NK-92 (cell line): ENCODE data around the gene A4GALT.
"Not testable (repeated sequence)": the region's sequence is repeated elsewhere in the genome, so short reads cannot be mapped to it uniquely, and the experiment has no call there.

Experiments used
- DNase-seq: peaks from one replicate; lab custom pipeline; 2025; ENCODE audit not compliant: unreplicated experiment; lab: John Stamatoyannopoulos, UW

The A4GALT gene, protein sequence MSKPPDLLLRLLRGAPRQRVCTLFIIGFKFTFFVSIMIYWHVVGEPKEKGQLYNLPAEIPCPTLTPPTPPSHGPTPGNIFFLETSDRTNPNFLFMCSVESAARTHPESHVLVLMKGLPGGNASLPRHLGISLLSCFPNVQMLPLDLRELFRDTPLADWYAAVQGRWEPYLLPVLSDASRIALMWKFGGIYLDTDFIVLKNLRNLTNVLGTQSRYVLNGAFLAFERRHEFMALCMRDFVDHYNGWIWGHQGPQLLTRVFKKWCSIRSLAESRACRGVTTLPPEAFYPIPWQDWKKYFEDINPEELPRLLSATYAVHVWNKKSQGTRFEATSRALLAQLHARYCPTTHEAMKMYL

DNA sequence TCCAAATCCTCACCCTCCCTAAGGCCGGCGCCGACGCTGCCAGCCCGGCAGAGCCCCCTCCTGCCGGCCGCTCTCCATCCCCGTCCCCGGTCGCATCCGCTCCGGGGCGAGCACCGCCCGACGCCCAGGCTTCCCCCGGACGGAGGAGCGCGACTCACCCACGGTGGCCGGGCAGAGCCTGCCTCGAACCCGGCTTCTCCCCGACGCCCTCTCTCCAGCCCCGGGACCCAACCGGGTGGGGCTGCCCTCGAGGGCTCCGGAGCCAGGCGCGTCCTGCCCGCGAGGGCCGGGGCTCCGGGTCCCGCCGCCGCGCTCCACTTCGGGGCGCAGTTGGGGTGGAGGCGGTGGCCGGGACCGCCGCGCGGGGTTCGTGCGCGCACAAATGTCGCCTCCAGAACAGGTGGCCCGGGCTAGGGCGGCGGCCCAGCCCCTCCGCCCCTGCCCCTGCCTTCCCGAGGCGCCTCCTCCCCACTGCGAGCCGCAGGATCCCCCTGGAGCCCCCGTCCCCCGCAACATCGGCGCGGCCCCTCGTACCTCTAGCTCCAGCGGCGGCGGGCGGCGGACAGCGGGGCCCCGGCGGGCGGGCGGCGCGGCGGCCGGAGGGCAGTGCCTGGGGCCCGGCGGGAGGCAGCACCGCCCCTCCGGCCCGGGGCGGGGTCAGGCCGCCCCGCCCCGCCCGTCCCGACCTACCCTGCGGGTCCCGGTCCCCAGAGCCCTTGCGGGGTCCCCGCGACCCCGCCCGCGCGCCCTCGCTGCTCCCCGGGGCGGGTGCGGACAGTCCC, at the start of gene A4GALT:
Gene A4GALT (minus strand): TSS at position 608 of the 782 bp plus-strand sequence. CDS start 26,919 bp downstream, outside the sequence.
- DNase-seq: no peak

DNA sequence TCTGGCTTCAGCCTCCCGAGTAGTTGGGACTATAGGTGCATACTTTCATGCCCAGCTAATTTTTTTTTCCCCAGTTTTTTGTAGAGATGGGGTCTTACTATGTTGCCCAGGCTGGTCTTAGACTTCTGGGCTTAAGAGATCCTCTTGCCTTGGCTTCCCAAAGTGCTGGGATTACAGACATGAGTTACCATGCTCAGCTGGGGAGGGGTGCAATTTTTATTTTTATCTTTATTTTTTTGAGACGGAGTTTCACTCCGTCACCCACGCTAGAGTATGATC, 49.7 kb upstream of the A4GALT start:
- DNase-seq: no peak

DNA sequence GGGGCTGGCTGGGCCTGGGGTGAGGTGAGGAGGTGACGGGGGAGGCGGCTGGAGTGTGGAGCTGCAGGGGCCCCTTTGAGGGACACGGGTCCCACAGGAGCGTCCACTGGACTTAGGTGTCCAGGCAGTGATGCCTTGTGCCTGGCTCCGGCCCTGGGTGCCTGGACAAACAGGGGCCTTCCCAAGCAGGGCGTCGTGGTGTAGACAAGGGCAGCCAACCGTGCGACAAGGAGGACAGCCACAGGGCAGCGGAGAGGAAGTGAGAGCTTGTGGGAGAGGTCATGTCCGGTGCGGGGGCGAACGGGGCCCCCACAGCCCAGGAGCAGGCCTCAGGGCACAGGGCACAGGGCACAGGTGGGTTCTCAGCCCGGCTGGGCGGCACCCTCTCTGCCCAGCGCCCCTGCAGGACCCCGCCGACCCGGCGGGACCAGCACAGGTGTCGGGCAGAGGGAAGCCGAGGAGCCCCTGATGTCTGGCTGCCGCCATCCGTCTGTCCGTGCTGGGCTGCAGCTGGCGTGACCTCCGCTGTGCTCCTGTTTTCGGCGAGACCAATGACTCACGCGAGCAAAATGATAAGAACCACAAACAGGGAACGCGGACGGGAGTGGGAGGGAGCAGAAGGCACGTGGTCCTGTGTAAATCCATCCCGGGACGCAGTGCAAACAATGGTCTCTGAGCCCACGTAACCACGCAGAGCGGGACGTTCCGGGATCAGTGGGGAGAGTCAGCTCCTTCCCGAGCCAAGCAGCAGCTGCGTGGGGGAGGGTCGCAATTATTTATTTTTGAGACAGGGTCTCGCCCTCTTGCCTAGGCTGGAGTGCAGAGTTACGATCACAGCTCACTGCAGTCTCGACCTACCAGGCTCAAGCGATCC, 49.1 kb upstream of the A4GALT start:
- no peak for DNase-seq

DNA sequence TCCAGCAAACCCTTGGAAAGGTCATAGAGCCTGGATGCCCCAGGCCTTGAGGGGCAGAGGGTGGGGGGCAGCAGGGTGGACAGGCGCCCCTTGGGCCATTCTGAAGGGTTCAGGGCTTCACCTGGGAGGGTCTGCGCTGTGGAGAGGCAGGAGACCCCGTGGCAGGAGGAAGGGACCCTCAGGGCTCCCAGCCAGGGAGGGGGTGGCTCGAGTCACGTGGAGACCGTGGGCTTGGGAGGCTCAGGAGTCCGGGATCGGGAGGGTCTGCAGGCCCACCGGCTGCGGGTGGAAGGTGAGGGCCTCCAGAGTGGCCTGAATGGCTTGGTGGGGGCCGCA, 48.5 kb upstream of the A4GALT start:
- DNase-seq: no peak

DNA sequence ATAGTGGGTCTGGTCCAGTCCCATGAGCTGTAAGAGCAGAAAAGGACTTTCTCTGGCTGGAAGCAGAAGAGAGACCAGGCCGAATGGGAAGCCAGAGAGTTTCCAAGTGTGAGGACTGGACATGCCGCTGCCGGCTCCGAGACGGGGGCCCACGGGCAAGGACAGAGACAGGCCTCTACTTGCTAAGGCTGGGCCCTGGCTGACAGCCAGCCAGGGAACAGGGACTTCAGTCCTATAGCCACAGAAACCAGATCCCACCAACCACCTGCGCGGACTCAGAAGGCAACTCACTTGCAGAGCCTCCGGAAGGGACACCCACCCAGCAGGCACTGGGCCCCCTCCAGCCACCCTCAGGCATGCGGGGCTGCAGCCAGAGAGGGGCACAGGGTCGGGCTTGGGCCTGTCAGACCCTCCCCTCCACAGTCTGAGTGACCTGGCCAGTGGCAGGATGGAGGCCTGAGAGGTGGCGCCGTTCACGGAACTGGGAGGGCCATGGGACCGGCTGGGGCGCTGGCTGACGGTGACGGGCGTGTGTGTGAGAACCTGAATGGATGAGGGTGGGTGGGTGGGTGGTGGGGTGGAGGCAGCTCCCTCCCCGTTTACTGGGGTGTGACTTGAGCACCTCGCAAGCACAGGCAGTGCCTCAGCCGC, 47.8 kb upstream of the A4GALT start:
- DNase-seq: no peak

DNA sequence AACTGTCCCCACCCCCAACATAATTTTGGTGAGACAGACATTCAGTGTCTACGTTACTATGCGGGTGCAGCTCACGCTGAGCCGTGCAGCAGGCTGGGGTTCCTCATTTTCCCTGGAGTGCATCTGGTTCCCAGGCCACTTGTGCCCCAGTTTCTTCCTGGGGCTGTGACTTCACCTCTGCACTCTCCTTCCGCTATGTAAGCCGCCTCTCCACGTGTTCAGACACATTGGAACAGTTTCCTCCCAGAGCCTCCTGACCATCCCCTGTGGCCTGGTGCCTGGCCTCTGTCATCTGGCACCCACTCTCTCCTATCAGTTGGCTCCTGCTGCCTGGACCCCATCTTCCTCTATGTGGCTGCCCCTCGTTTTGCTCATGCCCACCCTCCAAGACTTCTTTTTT, 46.2 kb upstream of the A4GALT start:
- no peak for DNase-seq

DNA sequence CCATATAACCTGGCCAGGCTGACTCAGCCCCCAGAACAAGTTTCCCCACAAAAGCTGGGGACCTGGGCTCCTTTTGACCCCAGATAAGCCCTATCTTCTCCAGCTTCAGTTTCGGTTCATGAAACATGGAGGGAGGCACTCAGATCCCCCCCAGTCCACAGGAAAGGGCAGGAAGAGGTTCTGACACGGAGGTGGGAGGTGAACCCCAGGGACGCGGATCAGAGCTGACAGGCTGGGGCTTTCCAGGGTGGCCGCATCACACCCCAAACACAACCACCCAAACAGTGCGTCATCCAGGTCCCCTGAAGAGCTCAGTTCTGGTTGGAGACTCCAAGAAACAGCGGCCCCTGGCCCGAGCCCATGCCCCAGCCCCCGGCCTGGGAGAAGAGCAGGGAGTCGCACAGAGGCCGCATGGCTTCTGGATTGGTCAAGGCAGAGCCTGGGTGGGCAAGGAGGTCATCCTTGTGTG, 44.3 kb upstream of the A4GALT start:
- no peak for DNase-seq

DNA sequence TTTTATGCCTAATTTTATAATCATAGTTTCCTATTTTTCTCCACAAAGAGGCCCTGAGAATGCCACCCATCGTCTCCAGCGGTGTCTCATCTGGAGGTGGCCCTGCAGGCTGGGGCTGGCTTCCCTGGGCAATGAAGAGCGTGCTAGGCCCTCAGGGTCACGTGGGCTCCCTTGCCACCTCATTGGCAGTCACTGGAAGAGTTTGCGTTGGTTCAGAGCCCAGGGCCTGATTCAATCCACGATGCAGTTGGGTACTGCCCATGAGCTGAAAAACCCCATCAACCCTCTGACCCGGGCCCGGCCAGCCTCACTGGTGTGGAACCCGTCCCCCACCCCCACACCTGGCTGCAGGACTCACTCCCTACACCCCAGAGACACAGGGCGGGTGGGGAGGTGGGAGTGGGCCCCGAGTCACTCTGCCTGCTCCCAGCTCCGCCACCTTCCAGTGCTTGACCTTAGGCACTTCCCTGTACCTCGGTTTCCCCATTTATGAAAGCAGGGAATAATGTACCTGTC, 43.4 kb upstream of the A4GALT start:
- no peak for DNase-seq

DNA sequence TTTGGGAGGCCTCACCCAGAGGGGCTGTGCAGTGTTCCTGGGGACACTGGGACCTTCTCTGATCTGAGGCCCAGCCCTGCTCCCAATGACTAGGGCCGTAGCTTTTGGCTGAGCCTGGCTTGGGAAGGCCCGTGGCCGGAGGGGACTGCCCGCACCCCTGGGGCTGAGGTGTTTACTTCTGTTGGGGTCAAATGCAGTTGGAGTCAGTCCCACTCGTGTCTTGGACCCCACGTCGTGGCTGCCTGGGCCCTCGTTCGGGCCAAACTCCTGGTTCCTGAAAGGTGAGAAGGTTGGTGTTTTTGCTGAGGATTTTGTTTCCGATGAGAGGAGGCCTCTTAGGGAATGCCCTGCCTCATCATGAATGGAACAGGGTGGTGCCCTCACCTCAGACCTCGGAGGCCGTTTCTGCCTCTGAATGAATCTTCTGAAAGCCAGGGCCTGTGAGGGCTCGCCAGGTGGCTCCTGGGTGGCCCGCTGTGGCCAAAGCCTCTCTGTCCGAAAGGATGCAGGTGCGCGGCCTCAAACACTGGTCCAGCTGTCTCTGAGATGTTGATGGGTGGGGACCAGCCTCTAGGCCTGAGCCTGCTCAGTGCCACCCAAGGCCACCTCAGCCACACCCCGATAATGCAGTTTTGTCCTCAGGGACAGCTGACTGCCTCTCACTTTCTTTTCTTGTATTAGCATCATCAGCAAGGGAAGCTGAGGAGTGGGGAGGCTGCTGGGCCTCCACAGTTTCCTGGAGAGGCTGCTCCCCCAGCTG, 40.3 kb upstream of the A4GALT start:
- DNase-seq: no peak

DNA sequence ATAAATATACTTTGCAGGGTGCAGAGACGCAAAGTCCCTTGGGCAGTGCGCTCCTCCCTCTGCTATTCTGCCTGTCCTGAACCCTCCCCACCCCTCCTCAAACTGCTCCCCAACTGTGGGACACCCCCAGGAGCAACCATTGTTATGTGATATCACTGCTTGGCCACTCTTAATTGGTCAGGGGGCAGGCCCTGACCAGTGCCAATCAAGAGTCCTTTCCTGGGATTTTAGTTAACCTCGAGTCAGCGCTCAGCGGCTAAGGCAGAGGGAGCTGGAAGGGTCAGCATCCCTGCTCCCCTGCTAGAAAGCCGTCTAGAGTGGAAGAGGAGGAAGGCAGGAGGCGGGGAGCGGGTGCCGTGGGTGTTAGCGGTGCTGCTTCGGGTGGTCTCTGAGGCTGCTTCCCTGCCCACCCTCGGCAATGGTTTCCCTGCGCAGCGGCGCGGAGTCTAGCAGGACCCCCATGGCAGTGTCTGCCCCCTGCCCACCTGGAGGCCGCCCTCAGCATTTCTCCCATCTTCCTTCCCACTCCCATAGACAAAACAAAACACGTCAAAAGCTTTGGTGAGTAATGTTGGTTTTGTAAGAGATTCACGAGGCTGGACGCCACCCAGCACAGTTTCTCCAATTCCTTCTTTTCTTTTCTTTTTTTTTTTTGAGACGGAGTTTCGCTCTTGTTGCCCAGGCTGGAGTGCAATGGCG, 38.4 kb upstream of the A4GALT start:
- DNase-seq: no peak

DNA sequence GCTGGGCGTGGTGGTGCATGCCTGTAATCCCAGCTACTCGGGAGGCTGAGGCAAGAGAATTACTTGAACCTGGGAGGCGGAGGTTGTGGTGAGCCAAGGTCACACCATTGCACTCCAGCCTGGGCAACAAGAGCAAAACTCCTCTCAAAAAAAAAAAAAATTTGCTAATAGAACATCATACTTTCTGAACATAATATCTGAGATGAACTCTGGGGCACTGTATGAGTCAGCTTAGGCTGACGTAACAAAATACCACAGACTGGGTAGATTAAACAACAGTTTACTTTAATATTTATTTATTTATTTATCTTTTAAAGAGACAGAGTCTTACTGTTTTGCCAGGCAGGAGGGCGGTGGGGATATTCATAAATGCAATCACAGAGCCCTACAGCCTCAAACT, 34.9 kb upstream of the A4GALT start:
- not testable (repeated sequence) for DNase-seq

DNA sequence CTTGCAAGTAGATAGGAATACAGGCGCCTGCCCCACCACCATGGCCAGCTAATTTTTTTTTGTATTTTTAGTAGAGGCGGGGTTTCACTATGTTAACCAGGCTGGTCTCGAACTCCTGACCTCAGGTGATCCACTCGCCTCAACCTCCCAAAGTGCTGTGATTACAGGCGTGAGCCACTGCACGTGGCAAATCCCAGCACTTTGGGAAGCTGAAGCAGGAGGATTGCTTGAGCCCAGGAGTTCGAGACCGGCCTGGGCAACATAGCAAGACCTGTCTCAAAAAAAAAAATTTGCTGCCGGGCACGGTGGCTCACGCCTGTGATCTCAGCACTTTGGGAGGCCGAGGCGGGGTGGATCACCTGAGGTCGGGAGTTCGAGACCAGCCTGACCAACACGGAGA, 34.5 kb upstream of the A4GALT start:
- DNase-seq: not testable (repeated sequence)

DNA sequence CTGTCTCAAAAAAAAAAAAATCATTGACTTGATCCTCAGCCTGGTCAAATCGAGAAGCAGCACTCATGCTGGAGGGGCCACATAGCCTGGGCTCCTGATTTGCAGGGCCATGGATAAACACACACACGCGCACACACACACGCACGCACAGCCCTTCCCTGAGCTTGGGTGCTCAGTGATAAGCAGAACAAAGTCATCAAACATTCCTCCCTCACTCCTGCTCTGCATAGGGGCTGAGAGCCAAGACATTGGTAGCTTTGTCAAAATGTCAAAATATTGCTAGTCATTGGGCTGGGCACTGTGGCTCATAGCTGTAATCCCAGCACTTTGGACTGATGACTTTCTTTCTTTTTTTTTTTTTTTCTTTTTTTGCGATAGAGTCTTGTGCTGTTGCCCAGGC, 34.0 kb upstream of the A4GALT start:
- DNase-seq: no peak

DNA sequence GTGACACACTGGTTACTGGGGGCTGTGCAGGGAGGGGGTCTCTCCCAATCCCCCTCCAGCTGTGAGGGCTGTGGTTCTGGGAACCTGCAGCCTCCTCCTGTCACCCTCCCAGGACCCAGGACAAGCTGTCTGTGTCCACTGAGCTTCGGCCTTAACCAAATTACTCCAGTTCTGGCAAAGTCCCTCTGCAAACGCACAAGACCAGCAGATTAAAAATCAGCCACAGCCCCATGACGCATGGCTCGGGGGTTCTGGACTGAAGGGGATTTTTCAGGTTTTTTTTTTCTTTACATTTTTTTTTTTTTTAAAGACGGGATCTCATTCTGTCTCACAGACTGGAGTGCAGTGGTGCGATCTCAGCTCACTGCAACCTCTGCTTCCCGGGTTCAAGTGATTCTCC, 32.2 kb upstream of the A4GALT start:
- DNase-seq: no peak

DNA sequence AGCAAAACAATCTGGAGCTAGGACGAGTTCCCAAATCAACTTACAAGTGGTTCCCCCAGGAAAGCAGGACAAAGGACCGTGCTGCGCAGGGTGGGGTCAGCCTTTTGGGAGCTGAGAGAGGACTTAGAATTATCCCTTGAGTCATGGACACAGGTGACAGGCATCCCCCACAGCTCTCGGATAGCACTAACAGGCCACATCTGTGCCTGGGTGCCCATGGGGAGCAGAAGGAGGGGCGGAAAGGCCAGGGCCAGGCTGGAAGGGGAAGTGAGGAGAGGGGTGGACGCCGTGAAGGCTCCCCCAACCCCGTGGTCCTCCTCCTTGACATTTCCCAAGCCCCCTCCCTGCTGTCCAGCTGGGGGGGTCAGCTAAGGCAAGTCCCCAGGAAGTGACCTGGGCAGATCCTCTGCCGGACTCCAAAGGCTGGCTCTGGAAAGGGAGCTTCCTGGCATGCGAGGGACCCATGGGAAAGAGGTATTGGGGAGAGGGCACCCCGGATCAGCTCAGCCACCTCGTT, 31.6 kb upstream of the A4GALT start:
- no peak for DNase-seq

DNA sequence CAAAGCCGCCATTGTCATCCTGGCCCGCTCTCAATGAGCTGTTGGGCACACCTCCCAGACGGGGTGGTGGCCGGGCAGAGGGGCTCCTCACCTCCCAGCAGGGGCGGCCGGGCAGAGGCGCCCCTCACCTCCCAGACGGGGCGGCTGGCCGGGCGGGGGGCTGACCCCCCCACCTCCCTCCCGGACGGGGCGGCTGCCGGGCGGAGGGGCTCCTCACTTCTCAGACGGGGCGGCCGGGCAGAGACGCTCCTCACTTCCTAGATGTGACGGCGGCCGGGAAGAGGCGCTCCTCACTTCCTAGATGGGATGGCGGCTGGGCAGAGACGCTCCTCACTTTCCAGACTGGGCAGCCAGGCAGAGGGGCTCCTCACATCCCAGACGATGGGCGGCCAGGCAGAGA, 29.8 kb upstream of the A4GALT start:
- DNase-seq: not testable (repeated sequence)

DNA sequence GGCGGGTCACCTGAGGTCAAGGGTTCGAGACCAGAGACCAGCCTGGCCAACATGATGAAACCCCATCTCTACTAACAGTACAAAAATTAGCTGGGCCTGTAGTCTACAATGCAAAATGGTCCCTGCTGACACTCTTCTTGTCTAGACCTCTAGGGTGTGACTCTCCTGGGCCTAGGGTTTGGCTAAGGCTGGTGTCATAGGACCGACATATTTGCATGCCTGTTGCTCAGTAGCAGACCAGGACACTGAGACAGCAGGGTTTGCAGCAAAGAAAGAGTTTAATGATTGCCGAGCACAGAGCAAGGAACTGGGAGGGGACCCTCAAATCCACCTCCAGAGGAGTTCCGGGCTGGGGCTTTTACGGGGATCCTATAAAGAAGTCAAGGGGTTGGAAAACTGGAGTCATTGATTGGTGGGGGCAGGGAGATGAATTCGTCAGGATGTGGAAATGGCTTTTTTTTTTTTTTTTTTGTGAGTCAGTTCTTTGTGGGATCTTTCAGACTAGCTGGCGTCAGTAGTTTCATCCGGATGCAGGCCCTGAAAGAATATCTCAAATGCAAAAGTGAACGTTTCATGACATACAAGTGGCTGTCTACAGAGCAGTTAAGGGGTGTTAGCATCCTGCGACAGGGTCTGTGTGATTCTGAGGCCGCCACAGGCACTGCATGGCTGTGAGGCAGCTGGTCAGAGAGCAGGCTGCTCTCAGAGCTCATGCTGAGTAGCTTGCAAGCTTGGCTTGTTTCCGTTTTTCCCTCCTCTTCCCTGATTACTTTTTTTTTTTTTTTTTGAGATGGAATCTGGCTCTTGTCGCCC, 27.2 kb upstream of the A4GALT start:
- DNase-seq: no peak

DNA sequence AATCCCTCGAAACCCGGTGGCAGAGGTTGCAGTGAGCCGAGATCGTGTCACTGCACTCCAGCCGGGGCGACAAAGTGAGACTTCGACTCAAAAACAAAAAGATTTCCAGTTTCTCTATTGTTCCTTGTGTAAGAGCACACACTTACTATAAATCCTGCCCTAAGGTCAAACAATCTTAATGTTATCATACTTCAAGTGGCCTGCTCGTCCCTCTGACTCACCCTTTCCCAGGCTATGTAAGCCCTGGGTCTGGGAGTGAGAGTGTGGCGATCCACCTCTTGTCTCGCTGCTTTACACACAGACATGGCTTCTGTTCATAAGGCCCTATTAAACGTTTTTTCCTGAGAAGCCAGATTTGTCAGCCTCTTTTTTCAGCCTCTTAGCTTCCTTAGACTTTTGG, 24.4 kb upstream of the A4GALT start:
- DNase-seq: no peak
